PC-9 (cell line): ENCODE measurements around the gene KRTAP10-1. TPM values are rescaled to one million over a fixed set of nuclear protein-coding genes. Genes with fewer than 3 reads are reported as not detected.

Experiments used
- BruUV-seq: library from RNA; stranded (reverse); fragments of 400-500 nt; replicated peaks from 2 replicates; lab custom pipeline; 2021; lab: Mats Ljungman, UMichigan
- CTCF ChIA-PET: fragments of 300-600 bp; sonication (Branson Sonifier 250); formaldehyde crosslinking; loops from one replicate; lab custom pipeline; 2022; ENCODE audit warnings: antibody characterized with exemption; lab: Charles Lee
- POLR2A ChIA-PET: fragments of 300-600 bp; sonication (Branson Sonifier 250); formaldehyde crosslinking; loops from one replicate; lab custom pipeline; 2022; ENCODE audit warnings: antibody characterized with exemption; ENCODE audit not compliant: unreplicated experiment; lab: Charles Lee
- DNase-seq, 2 experiments: peaks; one replicate each; pipeline versions ENCODE4 v3.0.0 to v3.0.0-alpha.2; 2015 to 2022; ENCODE audit warnings: mixed read lengths in 1 of 2
- H2AFZ ChIP-seq: fragments of 200-600 bp; sonication (generic); 2 replicates; pipeline ENCODE4 v1.8.1; 2017; ENCODE audit warnings: antibody characterized with exemption
- H3F3A ChIP-seq: fragments of 200-600 bp; sonication (generic); 2 replicates; pipeline ENCODE4 v1.8.1; 2017; ENCODE audit warnings: antibody characterized with exemption, mild to moderate bottlenecking, low read depth; ENCODE audit not compliant: insufficient read depth
- H3K27ac ChIP-seq: fragments of 200-600 bp; sonication (generic); 2 replicates; pipeline ENCODE4 v1.6.1; 2016; ENCODE audit warnings: mixed run types
- H3K27me3 ChIP-seq: fragments of 200-600 bp; sonication (generic); 2 replicates; pipeline ENCODE4 v1.6.1; 2016; ENCODE audit warnings: low read depth, mixed run types; ENCODE audit not compliant: insufficient read depth
- H3K36me3 ChIP-seq: fragments of 200-600 bp; sonication (generic); 2 replicates; pipeline ENCODE4 v1.6.1; 2016; ENCODE audit warnings: low read depth, mixed run types
- H3K4me1 ChIP-seq: fragments of 200-600 bp; sonication (generic); replicated peaks from 2 replicates; pipeline ENCODE4 v1.6.1; 2016; ENCODE audit warnings: mixed run types; ENCODE audit not compliant: insufficient read depth
- H3K4me2 ChIP-seq: fragments of 200-600 bp; sonication (generic); 2 replicates; pipeline ENCODE4 v1.6.1; 2017; ENCODE audit warnings: mixed run types
- H3K4me3 ChIP-seq: fragments of 200-600 bp; sonication (generic); 2 replicates; pipeline ENCODE4 v1.6.1; 2016; ENCODE audit warnings: mixed run types
- H3K79me2 ChIP-seq: fragments of 200-600 bp; sonication (generic); 2 replicates; pipeline ENCODE4 v1.6.1; 2017; ENCODE audit warnings: low read depth, mixed run types
- H3K9me2 ChIP-seq: fragments of 200-600 bp; sonication (generic); 2 replicates; pipeline ENCODE4 v1.8.1; 2017; ENCODE audit warnings: mild to moderate bottlenecking; ENCODE audit not compliant: insufficient read depth
- H3K9me3 ChIP-seq: fragments of 200-600 bp; sonication (generic); 2 replicates; pipeline ENCODE4 v1.8.1; 2016; ENCODE audit warnings: low read depth; ENCODE audit not compliant: insufficient read depth
- H4K20me1 ChIP-seq: fragments of 200-600 bp; sonication (generic); 2 replicates; pipeline ENCODE4 v1.8.1; 2017; ENCODE audit not compliant: insufficient read depth
- EZH2 ChIP-seq: fragments of 200-600 bp; sonication (generic); IDR thresholded peaks from 2 replicates; pipeline ENCODE4 v1.8.0; 2017; ENCODE audit warnings: antibody characterized with exemption, low read depth
- intact Hi-C: fragments of 100-400 bp; cut with micrococcal nuclease; formaldehyde crosslinking; loops from one replicate; pipeline ENCODE4 v1.10.0; 2022; ENCODE audit not compliant: unreplicated experiment
- total RNA-seq: library from RNA; stranded (reverse); gene quantifications from 2 replicates; pipeline ENCODE4 v1.2.3, GENCODE V29; 2021
- TF ChIP-seq, protein P1 (sequence below): fragments of 200-600 bp; sonication (generic); conservative IDR thresholded peaks from 2 replicates; pipeline ENCODE4 v1.6.1; 2017; ENCODE audit warnings: mixed run types, antibody characterized with exemption, mild to moderate bottlenecking, moderate library complexity

Gene KRTAP10-1
- total RNA-seq, 1 experiment from 2014 or later, result not detected

DNA sequence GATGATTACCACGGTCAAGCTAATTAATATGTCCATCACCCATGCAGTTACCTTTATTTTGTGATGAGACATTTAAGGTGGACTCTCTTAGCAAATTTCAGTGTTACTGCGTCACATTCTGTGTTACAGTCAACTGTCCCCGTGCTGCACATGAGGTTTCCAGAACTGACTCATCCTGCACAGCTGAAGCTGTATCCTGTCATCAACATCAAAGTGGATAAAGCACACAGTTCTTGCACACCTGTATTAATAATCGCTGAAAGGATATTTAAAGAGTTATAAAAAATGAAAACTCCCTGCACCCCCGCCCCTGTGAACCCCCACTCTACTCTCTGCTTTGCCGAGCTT lies 43.8 kb upstream of the KRTAP10-1 start:
- Histone ChIP-seq H3K4me2 (no peak overlapping the region), H2AFZ (no peak overlapping the region), H3K27ac (no peak overlapping the region), H3K36me3 (no peaks in the 10 kb centered on the region), H3K9me2 (no peaks in the 10 kb centered on the region), H3F3A (no peaks in the 10 kb centered on the region), H4K20me1 (no peaks in the 10 kb centered on the region), H3K27me3 (peaks cover 28% of the 10 kb centered on the region), H3K79me2 (no peaks in the 10 kb centered on the region), H3K9me3 (no peaks in the 10 kb centered on the region), H3K4me3 (no peak overlapping the region), H3K4me1 (no peaks in the 10 kb centered on the region)
- DNase-seq, result no peak
- TF ChIP-seq EZH2, result no peak
- TF ChIP-seq, protein P1, sequence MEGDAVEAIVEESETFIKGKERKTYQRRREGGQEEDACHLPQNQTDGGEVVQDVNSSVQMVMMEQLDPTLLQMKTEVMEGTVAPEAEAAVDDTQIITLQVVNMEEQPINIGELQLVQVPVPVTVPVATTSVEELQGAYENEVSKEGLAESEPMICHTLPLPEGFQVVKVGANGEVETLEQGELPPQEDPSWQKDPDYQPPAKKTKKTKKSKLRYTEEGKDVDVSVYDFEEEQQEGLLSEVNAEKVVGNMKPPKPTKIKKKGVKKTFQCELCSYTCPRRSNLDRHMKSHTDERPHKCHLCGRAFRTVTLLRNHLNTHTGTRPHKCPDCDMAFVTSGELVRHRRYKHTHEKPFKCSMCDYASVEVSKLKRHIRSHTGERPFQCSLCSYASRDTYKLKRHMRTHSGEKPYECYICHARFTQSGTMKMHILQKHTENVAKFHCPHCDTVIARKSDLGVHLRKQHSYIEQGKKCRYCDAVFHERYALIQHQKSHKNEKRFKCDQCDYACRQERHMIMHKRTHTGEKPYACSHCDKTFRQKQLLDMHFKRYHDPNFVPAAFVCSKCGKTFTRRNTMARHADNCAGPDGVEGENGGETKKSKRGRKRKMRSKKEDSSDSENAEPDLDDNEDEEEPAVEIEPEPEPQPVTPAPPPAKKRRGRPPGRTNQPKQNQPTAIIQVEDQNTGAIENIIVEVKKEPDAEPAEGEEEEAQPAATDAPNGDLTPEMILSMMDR, result no peak
- CTCF ChIA-PET, result no interaction called here
- intact Hi-C loops, result no loop called here
- BruUV-seq, result no TSS peak
- POLR2A ChIA-PET, result no interaction called here

DNA sequence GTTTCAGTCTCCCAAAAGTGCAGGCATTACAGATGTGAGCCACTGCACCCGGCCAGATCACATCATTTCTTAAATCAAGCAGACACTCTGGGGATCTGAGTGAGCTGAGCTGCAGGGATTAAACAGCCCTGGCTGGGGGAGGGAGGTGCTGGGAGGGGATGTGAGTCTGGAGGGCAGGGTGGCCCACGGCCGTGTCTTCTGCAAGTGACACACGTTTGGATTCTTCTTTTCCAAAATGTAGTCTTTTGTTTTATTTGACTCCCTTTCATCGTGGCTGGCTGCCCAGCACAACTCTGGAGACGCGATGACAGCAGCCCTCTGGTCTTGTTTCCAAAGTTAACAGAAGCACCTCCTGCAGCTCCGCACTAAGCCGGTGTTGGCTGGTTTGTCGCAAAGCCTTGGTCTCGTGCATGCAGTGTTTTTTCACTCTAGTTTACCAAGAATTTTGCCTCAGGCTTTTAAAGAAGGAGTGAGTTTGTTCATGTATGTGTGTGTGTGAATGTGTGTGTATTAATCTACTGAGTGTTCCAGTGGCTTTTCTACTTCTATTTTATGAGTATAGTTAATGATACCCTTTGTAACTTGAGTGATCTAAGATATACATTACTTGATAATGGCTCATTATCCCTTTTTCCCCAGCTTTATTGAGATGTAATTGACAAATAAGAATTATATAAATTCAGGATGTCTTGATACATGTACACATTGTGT lies 43.2 kb upstream of the KRTAP10-1 start:
- Histone ChIP-seq H3K9me3 (no peaks in the 10 kb centered on the region), H3K79me2 (no peaks in the 10 kb centered on the region), H4K20me1 (no peaks in the 10 kb centered on the region), H3K27me3 (peaks cover 30% of the 10 kb centered on the region), H3F3A (no peaks in the 10 kb centered on the region), H3K4me1 (no peaks in the 10 kb centered on the region), H3K36me3 (no peaks in the 10 kb centered on the region), H3K4me3 (no peak overlapping the region), H2AFZ (no peak overlapping the region), H3K27ac (no peak overlapping the region), H3K4me2 (no peak overlapping the region), H3K9me2 (no peaks in the 10 kb centered on the region)
- intact Hi-C loops, result no loop called here
- ChIA-PET CTCF (no interaction called here), POLR2A (no interaction called here)
- no peak for DNase-seq
- BruUV-seq, result no TSS peak
- TF ChIP-seq EZH2, result no peak
- TF ChIP-seq, protein P1, result no peak

- Histone ChIP-seq H3K9me3 (no peaks in the 10 kb centered on the region), H4K20me1 (no peaks in the 10 kb centered on the region), H3K27me3 (peaks cover 29% of the 10 kb centered on the region), H3K36me3 (no peaks in the 10 kb centered on the region), H3K4me3 (no peak overlapping the region), H3K9me2 (no peaks in the 10 kb centered on the region), H3K79me2 (no peaks in the 10 kb centered on the region), H3F3A (no peaks in the 10 kb centered on the region), H2AFZ (no peak overlapping the region), H3K4me2 (no peak overlapping the region), H3K4me1 (no peaks in the 10 kb centered on the region), H3K27ac (no peak overlapping the region)
- intact Hi-C loops, result no loop called here
- TF ChIP-seq EZH2, result no peak
- TF ChIP-seq, protein P1, result no peak
- ChIA-PET CTCF (no interaction called here), POLR2A (no interaction called here)
- DNase-seq, result no peak
- BruUV-seq, result no TSS peak
Measured at GRCh38 chr21:44582055-44582454, 42.1 kb upstream of the KRTAP10-1 start.
